Neuronal stem cell (in vitro differentiated cells): ENCODE measurements around the gene POM121C.
"Not testable (repeated sequence)": the region's sequence is repeated elsewhere in the genome, so short reads cannot be mapped to it uniquely, and the experiment has no call there.

ENCODE experiments used
- DNase-seq: peaks from one replicate; pipeline ENCODE4 v3.0.0-alpha.2; 2013; ENCODE audit warnings: low spot score
- H2AFZ ChIP-seq: one replicate; pipeline ENCODE4 v1.6.1; 2013; ENCODE audit warnings: mild to moderate bottlenecking, low read length, inconsistent platforms
- H2AK5ac ChIP-seq: 2 replicates; pipeline ENCODE4 v1.6.1; 2013; ENCODE audit warnings: low read depth, mild to moderate bottlenecking, inconsistent platforms, low read length, moderate library complexity, mixed read lengths
- H2BK120ac ChIP-seq: 2 replicates; pipeline ENCODE4 v1.6.1; 2013; ENCODE audit warnings: low read depth, mild to moderate bottlenecking, inconsistent platforms, low read length, moderate library complexity, mixed read lengths
- H2BK12ac ChIP-seq: one replicate; pipeline ENCODE4 v1.6.1; 2013; ENCODE audit warnings: low read length, inconsistent platforms
- H2BK15ac ChIP-seq: 2 replicates; pipeline ENCODE4 v1.6.1; 2013; ENCODE audit warnings: mild to moderate bottlenecking, low read length, inconsistent platforms, mixed read lengths
- H2BK5ac ChIP-seq: one replicate; pipeline ENCODE4 v1.6.1; 2013; ENCODE audit warnings: inconsistent platforms, mild to moderate bottlenecking, low read length, moderate library complexity
- H3K14ac ChIP-seq: one replicate; pipeline ENCODE4 v1.6.1; 2013; ENCODE audit warnings: low read length, inconsistent platforms
- H3K18ac ChIP-seq: 2 replicates; pipeline ENCODE4 v1.6.1; 2013; ENCODE audit warnings: low read length, inconsistent platforms
- H3K23ac ChIP-seq: 2 replicates; pipeline ENCODE4 v1.6.1; 2013; ENCODE audit warnings: low read depth, mild to moderate bottlenecking, mixed read lengths, low read length, inconsistent platforms; ENCODE audit not compliant: poor library complexity
- H3K27ac ChIP-seq: replicated peaks from 3 replicates; pipeline ENCODE4 v1.5.1; 2013; ENCODE audit warnings: low read length, inconsistent platforms
- H3K27me3 ChIP-seq, 3 experiments: 2 replicates each; pipeline ENCODE4 v1.6.1; 2013; ENCODE audit warnings: low read length in 3 of 3, mild to moderate bottlenecking in 2 of 3, inconsistent platforms in 1 of 3, low read depth in 1 of 3, mixed read lengths in 1 of 3, moderate library complexity in 1 of 3; ENCODE audit not compliant: control insufficient read depth in 3 of 3, insufficient read depth in 3 of 3
- H3K36me3 ChIP-seq, 2 donors: replicated peaks in 1 of 2; 2 replicates each; pipeline ENCODE4 v1.6.1; 2013; ENCODE audit warnings: low read length in 2 of 2; ENCODE audit not compliant: control insufficient read depth in 2 of 2, insufficient read depth in 2 of 2
- H3K4ac ChIP-seq: 2 replicates; pipeline ENCODE4 v1.6.1; 2013; ENCODE audit warnings: inconsistent platforms, mild to moderate bottlenecking, low read length, moderate library complexity
- H3K4me1 ChIP-seq, 2 donors: 1 replicate in 1 of 2; 2 replicates in 1 of 2; pipeline ENCODE4 v1.6.1; 2013; ENCODE audit warnings: low read length in 2 of 2, low read depth in 1 of 2; ENCODE audit not compliant: control insufficient read depth in 2 of 2, insufficient read depth in 1 of 2
- H3K4me2 ChIP-seq: one replicate; pipeline ENCODE4 v1.6.1; 2013; ENCODE audit warnings: mild to moderate bottlenecking, low read length, inconsistent platforms; ENCODE audit not compliant: insufficient read depth, poor library complexity, severe bottlenecking
- H3K4me3 ChIP-seq, 2 donors: 2 replicates each; pipeline ENCODE4 v1.5.1; 2013; ENCODE audit warnings: low read length in 2 of 2, mild to moderate bottlenecking in 2 of 2, inconsistent platforms in 1 of 2, moderate library complexity in 1 of 2
- H3K79me1 ChIP-seq: one replicate; pipeline ENCODE4 v1.6.1; 2013; ENCODE audit warnings: low read depth, mild to moderate bottlenecking, inconsistent platforms, low read length, moderate library complexity
- H3K9ac ChIP-seq: one replicate; pipeline ENCODE4 v1.6.1; 2013; ENCODE audit warnings: mild to moderate bottlenecking, low read depth, low read length, inconsistent platforms; ENCODE audit not compliant: poor library complexity
- H3K9me3 ChIP-seq, 2 donors: replicated peaks in 1 of 2; 2 replicates each; pipeline versions ENCODE3 to v1.6.1; 2013; ENCODE audit warnings: low read length in 2 of 2, mild to moderate bottlenecking in 2 of 2, inconsistent platforms in 1 of 2, low read depth in 1 of 2, mixed read lengths in 1 of 2, moderate library complexity in 1 of 2; ENCODE audit not compliant: control insufficient read depth in 2 of 2, insufficient read depth in 1 of 2
- H4K8ac ChIP-seq: one replicate; pipeline ENCODE4 v1.6.1; 2013; ENCODE audit warnings: low read depth, mild to moderate bottlenecking, inconsistent platforms, low read length, moderate library complexity
- H4K91ac ChIP-seq: one replicate; pipeline ENCODE4 v1.6.1; 2013; ENCODE audit warnings: low read length, low read depth, mild to moderate bottlenecking, inconsistent platforms; ENCODE audit not compliant: poor library complexity
- WGBS, 2 donors: extraction: QIAGEN DNeasy Blood & Tissue Kit; methylation state at CpG; one replicate each; pipeline ENCODE4 v1.1.7; 2013; ENCODE audit warnings: missing lambda C conversion rate in 2 of 2, mixed read lengths in 1 of 2; ENCODE audit not compliant: insufficient read length in 2 of 2, insufficient replicate concordance in 1 of 2; ENCODE audit errors: extremely low coverage in 2 of 2; 5-methylcytosine and 5-hydroxymethylcytosine counted together

POM121C gene

GRCh38 chr7:75414204-75414603 is 71.9 kb downstream of the POM121C start:
- not testable (repeated sequence) for DNase-seq, H3K18ac ChIP-seq, H3K23ac ChIP-seq, H3K9me3 ChIP-seq, H2BK120ac ChIP-seq, H3K4me2 ChIP-seq, H3K27me3 ChIP-seq, H3K4ac ChIP-seq, H2BK15ac ChIP-seq, H3K4me1 ChIP-seq, H2AK5ac ChIP-seq, H2BK12ac ChIP-seq, H4K91ac ChIP-seq, H3K79me1 ChIP-seq, H3K14ac ChIP-seq, H4K8ac ChIP-seq, H2BK5ac ChIP-seq, H3K27ac ChIP-seq, H2AFZ ChIP-seq, H3K9ac ChIP-seq, H3K4me3 ChIP-seq
- no CpG with 5 or more reads among the region's 6 CpGs for WGBS, 2 donors
- peaks cover 3 to 20% of the 10 kb centered on the region in 2 donors for H3K36me3 ChIP-seq

GRCh38 chr7:75410823-75411173 is 75.3 kb downstream of the POM121C start:
- WGBS, 2 donors: no CpG with 5 or more reads among the region's 13 CpGs
- not testable (repeated sequence) for H2AK5ac ChIP-seq, H3K14ac ChIP-seq, H3K27me3 ChIP-seq, H3K4ac ChIP-seq, H3K36me3 ChIP-seq, H3K4me3 ChIP-seq, H4K8ac ChIP-seq, H3K9me3 ChIP-seq, H4K91ac ChIP-seq, H3K9ac ChIP-seq, H2BK120ac ChIP-seq, DNase-seq, H2BK5ac ChIP-seq, H3K18ac ChIP-seq, H3K4me1 ChIP-seq, H3K79me1 ChIP-seq, H2AFZ ChIP-seq, H2BK15ac ChIP-seq, H3K4me2 ChIP-seq, H2BK12ac ChIP-seq, H3K27ac ChIP-seq, H3K23ac ChIP-seq

DNA sequence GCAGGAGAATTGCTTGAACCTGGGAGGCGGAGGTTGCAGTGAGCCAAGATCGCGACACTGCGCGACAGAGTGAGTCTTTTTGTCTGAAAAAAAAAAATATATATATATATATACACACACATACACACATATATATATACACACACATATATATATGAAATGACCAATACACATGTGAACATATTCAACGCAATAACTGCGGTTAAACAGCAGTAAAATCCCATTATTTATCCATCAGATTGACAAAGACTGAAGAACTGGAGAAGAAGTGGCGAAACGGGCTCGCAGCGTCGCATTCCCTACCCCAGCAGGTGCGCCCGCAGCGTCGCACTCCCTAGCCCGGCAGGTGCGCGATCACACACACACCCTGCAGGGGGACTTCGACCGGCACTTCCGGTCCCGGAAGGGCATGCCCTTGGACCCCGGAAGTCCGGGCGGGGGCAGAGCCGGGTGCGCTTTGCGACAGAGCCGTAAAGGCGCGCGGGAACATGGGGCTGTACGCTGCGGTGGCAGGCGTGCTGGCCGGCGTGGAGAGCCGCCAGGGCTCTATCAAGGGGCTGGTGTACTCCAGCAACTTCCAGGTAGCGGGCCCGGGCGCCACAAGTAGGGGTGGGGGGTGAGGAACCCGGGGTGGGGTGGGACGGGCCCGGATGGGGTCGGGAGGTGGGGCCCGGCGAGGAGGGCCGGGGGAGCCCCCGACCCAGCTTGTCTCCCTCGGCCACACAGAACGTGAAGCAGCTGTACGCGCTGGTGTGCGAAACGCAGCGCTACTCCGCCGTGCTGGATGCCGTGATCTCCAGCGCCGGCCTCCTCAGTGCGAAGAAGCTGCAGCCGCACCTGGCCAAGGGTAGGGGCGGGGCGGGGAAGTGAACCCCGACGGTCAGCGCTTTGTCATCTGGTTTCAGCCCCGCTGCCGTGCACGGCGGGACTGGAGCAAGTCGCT is 75.9 kb downstream of the POM121C start:
- H3K4me3 ChIP-seq, H2BK5ac ChIP-seq, H3K14ac ChIP-seq, H3K9me3 ChIP-seq, H3K4ac ChIP-seq, H4K91ac ChIP-seq, H3K23ac ChIP-seq, H3K36me3 ChIP-seq, H3K9ac ChIP-seq, H3K4me1 ChIP-seq, H2BK15ac ChIP-seq, H2AK5ac ChIP-seq, H2AFZ ChIP-seq, H3K4me2 ChIP-seq, H3K18ac ChIP-seq, H3K79me1 ChIP-seq, H3K27me3 ChIP-seq, DNase-seq, H3K27ac ChIP-seq, H2BK12ac ChIP-seq, H4K8ac ChIP-seq, H2BK120ac ChIP-seq: not testable (repeated sequence)
- no CpG with 5 or more reads among the region's 74 CpGs for WGBS, 2 donors

DNA sequence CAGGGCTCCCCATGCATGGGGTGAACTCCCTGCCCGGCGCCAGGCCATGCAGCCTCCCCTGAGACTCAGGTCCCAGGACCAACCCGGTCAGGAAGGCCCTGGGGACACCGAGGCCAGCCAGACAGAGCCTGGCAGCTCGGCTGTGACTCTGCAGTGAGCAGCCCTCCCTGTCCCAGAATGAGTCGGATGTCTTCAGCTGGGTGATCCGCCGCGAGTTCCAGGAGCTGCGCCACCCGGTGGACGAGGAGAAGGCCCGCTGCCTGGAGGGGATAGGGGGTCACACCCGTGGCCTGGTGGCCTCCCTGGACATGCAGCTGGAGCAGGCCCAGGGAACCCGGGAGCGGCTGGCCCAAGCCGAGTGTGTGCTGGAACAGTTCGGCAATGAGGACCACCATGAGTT is 81.4 kb downstream of the POM121C start:
- H3K4me3 ChIP-seq, H2BK120ac ChIP-seq, H3K18ac ChIP-seq, H3K4me2 ChIP-seq, H3K14ac ChIP-seq, H2BK12ac ChIP-seq, H2BK5ac ChIP-seq, H2BK15ac ChIP-seq, H3K23ac ChIP-seq, H2AK5ac ChIP-seq, H3K79me1 ChIP-seq, H4K8ac ChIP-seq, H3K27me3 ChIP-seq, H3K36me3 ChIP-seq, H3K27ac ChIP-seq, H2AFZ ChIP-seq, H4K91ac ChIP-seq, DNase-seq, H3K9ac ChIP-seq, H3K4me1 ChIP-seq, H3K9me3 ChIP-seq, H3K4ac ChIP-seq: not testable (repeated sequence)
- WGBS, 2 donors: no CpG with 5 or more reads among the region's 18 CpGs
